ENCODE measurements around the gene HDAC9. TPM values are rescaled to one million over a fixed set of nuclear protein-coding genes. Genes with fewer than 3 reads are reported as not detected.

The HDAC9 gene
- total and polyA plus RNA-seq, 7 donors = 0.38 to 34.2 (median 16.8) TPM

DNA sequence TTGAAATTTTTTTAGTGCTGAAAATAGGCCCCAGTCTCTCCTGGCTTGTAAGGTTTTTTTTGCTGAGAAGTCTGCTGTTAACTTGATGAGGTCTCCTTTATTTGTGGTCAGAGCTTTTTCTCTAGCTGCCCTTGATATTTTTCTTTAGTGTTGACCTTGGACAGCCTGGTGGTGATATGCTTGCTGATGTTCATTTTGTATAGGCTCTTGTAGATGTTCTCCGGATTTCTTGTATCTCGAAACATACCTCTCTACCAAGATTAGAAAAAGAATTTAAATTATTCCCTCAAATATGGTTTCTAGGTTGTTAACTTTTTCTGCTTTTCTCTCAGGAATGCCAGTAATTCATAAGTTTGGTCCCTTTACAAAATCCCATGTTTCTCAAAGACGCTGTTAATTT lies 519.5 kb downstream of the HDAC9 start:
- 89 to 93% (median 92%) methylated on average over 3 of the region's 3 CpGs for WGBS, 3 donors
- ATAC-seq (no peak), DNase-seq (no peak)
- no peaks in the 10 kb centered on the region for H3K4me1 ChIP-seq
- intact Hi-C loops (cut with DNase I) = no loop called here
- no peak overlapping the region for H3K4me3 ChIP-seq
- TF ChIP-seq, protein P1, sequence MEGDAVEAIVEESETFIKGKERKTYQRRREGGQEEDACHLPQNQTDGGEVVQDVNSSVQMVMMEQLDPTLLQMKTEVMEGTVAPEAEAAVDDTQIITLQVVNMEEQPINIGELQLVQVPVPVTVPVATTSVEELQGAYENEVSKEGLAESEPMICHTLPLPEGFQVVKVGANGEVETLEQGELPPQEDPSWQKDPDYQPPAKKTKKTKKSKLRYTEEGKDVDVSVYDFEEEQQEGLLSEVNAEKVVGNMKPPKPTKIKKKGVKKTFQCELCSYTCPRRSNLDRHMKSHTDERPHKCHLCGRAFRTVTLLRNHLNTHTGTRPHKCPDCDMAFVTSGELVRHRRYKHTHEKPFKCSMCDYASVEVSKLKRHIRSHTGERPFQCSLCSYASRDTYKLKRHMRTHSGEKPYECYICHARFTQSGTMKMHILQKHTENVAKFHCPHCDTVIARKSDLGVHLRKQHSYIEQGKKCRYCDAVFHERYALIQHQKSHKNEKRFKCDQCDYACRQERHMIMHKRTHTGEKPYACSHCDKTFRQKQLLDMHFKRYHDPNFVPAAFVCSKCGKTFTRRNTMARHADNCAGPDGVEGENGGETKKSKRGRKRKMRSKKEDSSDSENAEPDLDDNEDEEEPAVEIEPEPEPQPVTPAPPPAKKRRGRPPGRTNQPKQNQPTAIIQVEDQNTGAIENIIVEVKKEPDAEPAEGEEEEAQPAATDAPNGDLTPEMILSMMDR (IDR thresholded peaks at IDR 0.05) = no peak
- peaks cover 3% of the 10 kb centered on the region for H3K9me3 ChIP-seq
- H3K36me3 ChIP-seq (ENCODE audit: insufficient read depth in 1 of 2, low read depth in 1 of 2) = no peaks in the 10 kb centered on the region
- H3K27ac ChIP-seq = no peak overlapping the region
- no peaks in the 10 kb centered on the region for H3K27me3 ChIP-seq (ENCODE audit: insufficient read depth in 3 of 3, low read length in 2 of 3)

DNA sequence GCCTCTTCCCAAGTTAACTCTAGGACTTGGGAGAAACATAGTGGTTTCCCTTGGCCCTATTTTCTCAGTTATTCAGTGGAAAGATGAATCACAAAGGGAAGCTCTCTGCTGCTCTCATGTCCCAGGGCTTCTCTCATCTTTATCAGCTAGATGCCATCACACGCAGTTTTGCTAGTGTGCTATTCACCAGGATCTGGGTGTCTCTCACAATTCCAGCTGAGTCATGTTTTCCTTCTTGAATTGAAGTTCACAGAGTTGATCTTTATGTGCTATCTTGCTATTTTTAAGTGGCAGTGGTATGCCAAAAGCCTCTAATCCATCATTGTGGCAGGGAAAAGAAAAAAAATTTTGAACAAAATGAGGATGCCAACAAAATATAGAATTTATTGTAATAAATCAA lies 520.6 kb downstream of the HDAC9 start:
- no peak overlapping the region for H3K4me3 ChIP-seq
- H3K4me1 ChIP-seq = no peaks in the 10 kb centered on the region
- peaks cover 3% of the 10 kb centered on the region for H3K9me3 ChIP-seq
- TF ChIP-seq, protein P1 (IDR thresholded peaks at IDR 0.05) = no peak
- 88 to 100% (median 90%) methylated on average over 1 of the region's 1 CpG for WGBS, 3 donors
- intact Hi-C loops (cut with DNase I) = no loop called here
- H3K27me3 ChIP-seq (ENCODE audit: insufficient read depth in 3 of 3, low read length in 2 of 3) = no peaks in the 10 kb centered on the region
- H3K27ac ChIP-seq = no peak overlapping the region
- no peak for ATAC-seq
- no peaks in the 10 kb centered on the region for H3K36me3 ChIP-seq (ENCODE audit: insufficient read depth in 1 of 2, low read depth in 1 of 2)
- no peak for DNase-seq

DNA sequence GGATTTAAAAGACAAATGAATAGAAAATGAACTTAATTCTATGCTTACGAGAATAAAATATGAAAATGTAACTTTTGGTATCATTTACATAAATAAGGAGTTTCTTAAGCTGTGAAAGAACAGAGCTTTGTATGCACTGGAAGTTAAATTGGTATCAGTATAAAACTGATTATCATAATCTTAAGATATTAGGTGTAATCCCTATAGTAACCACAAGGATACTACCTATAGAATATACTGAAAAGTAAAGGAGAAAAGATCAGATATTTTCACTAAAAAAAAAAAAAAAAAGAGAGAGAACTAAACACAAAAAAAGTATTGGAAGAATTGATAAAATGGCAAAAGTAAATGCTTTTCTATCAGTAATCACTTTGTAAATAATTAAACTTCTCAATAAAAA lies 521.8 kb downstream of the HDAC9 start:
- no peak overlapping the region for H3K4me3 ChIP-seq
- H3K9me3 ChIP-seq = peaks cover 3% of the 10 kb centered on the region
- no peaks in the 10 kb centered on the region for H3K27me3 ChIP-seq (ENCODE audit: insufficient read depth in 3 of 3, low read length in 2 of 3)
- H3K4me1 ChIP-seq = no peaks in the 10 kb centered on the region
- TF ChIP-seq, protein P1 (IDR thresholded peaks at IDR 0.05) = no peak
- intact Hi-C loops (cut with DNase I) = no loop called here
- H3K36me3 ChIP-seq (ENCODE audit: insufficient read depth in 1 of 2, low read depth in 1 of 2) = no peaks in the 10 kb centered on the region
- no peak overlapping the region for H3K27ac ChIP-seq
- ATAC-seq (no peak), DNase-seq (no peak)
- WGBS, 3 donors = 73 to 80% (median 78%) methylated on average over 1 of the region's 1 CpG

DNA sequence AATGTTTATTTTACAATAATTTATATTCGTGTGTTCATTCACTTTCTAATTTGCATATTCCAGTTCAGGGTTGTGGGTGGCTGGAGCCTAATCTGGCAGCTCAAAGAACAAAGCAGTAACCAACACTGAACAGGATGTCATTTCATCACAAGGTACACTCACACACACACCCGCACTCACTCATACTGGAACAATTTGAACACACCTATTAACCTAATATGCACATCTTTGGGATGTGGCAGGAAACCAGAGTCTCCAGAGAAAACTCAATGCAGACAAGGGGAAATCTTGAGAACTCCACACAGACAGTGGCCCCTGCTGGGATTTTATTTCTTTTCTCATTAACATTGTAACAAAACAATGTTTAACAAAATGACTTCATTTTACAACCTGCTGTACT lies 524.5 kb downstream of the HDAC9 start:
- no peak overlapping the region for H3K27ac ChIP-seq
- ATAC-seq = no peak
- no peak for DNase-seq
- peaks cover 3% of the 10 kb centered on the region for H3K9me3 ChIP-seq
- WGBS, 3 donors = 65 to 77% (median 76%) methylated on average over 2 of the region's 2 CpGs
- no peaks in the 10 kb centered on the region for H3K36me3 ChIP-seq (ENCODE audit: insufficient read depth in 1 of 2, low read depth in 1 of 2)
- H3K4me3 ChIP-seq = no peak overlapping the region
- TF ChIP-seq, protein P1 (IDR thresholded peaks at IDR 0.05) = no peak
- H3K27me3 ChIP-seq (ENCODE audit: insufficient read depth in 3 of 3, low read length in 2 of 3) = peaks cover 0 to 2% (median 0%) of the 10 kb centered on the region in 3 donors
- intact Hi-C loops (cut with DNase I) = no loop called here
- no peaks in the 10 kb centered on the region for H3K4me1 ChIP-seq

DNA sequence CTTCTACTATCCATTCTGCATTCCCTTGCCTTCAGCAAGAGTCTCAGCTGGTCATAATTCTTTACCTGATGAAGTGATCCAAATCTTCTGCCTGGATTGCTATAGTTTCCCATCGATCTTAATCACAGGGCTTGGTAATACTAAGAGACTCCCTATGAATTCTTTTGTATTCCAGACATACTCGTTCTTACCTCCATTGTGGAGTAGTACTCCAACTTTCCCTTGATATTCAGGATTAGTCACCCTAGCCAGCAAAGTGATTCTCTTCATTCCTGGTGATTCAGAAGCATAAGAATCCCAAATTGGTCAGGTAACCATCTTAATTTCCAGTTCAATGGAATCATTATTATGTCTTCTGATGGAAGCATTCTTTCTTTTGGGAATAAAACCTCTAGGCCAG lies 525.2 kb downstream of the HDAC9 start:
- Histone ChIP-seq H3K4me3 (no peak overlapping the region), H3K9me3 (peaks cover 3% of the 10 kb centered on the region), H3K27ac (no peak overlapping the region), H3K36me3 (ENCODE audit: insufficient read depth in 1 of 2, low read depth in 1 of 2) (no peaks in the 10 kb centered on the region), H3K4me1 (no peaks in the 10 kb centered on the region), H3K27me3 (ENCODE audit: insufficient read depth in 3 of 3, low read length in 2 of 3) (peaks cover 0 to 2% (median 0%) of the 10 kb centered on the region in 3 donors)
- TF ChIP-seq, protein P1 (IDR thresholded peaks at IDR 0.05) = no peak
- no peak for DNase-seq
- 55 to 73% (median 70%) methylated on average over 2 of the region's 2 CpGs for WGBS, 3 donors
- intact Hi-C loops (cut with DNase I) = no loop called here
- ATAC-seq = no peak
